H1 (cell line): Measurements from ENCODE around the gene LNPEP. TPM values are rescaled to one million over a fixed set of nuclear protein-coding genes. Genes with fewer than 3 reads are reported as not detected.

Source experiments
- CTCF ChIA-PET: fragments of 300-600 bp; sonication (Branson Sonifier 250); formaldehyde crosslinking; loops from one replicate; lab custom pipeline; 2021; ENCODE audit not compliant: partially characterized antibody; lab: Charles Lee
- POLR2A ChIA-PET: fragments of 300-600 bp; sonication (Branson Sonifier 250); formaldehyde crosslinking; loops from one replicate; lab custom pipeline; 2021; ENCODE audit warnings: inconsistent platforms; ENCODE audit not compliant: partially characterized antibody; lab: Charles Lee
- DNase-seq, 2 experiments: peaks; one replicate each; pipeline versions ENCODE4 v3.0.0 to v3.0.0-alpha.2; 2010 to 2022; ENCODE audit warnings: low spot score in 2 of 2, low read depth in 1 of 2, mixed read lengths in 1 of 2
- FAIRE-seq: peaks from 2 replicates; lab custom pipeline; 2011; peaks lifted over from hg19 to GRCh38; lab: Jason Lieb, UNC
- H2AFZ ChIP-seq: 2 replicates; pipeline ENCODE4 v1.8.1; 2012; ENCODE audit warnings: low read length, inconsistent platforms
- H2AK5ac ChIP-seq: 2 replicates; pipeline ENCODE4 v1.6.1; 2013; ENCODE audit warnings: low read depth, low read length
- H2BK120ac ChIP-seq: replicated peaks from 2 replicates; pipeline ENCODE3; 2013; ENCODE audit warnings: low read depth, low read length, inconsistent platforms
- H2BK12ac ChIP-seq: 2 replicates; pipeline ENCODE4 v1.6.1; 2013; ENCODE audit warnings: low read depth, low read length
- H2BK15ac ChIP-seq: 2 replicates; pipeline ENCODE4 v1.6.1; 2013; ENCODE audit warnings: low read length
- H2BK20ac ChIP-seq: 2 replicates; pipeline ENCODE4 v1.6.1; 2013; ENCODE audit warnings: low read length
- H2BK5ac ChIP-seq: 2 replicates; pipeline ENCODE4 v1.6.1; 2013; ENCODE audit warnings: low read depth, low read length
- H3K14ac ChIP-seq: 2 replicates; pipeline ENCODE4 v1.6.1; 2013; ENCODE audit warnings: inconsistent platforms; ENCODE audit not compliant: insufficient read length
- H3K18ac ChIP-seq: 2 replicates; pipeline ENCODE4 v1.6.1; 2013; ENCODE audit warnings: low read length; ENCODE audit errors: extremely low read depth
- H3K23ac ChIP-seq: 2 replicates; pipeline ENCODE4 v1.6.1; 2013; ENCODE audit warnings: inconsistent platforms; ENCODE audit not compliant: insufficient read length
- H3K23me2 ChIP-seq: 2 replicates; pipeline ENCODE4 v1.6.1; 2013; ENCODE audit warnings: low read depth, low read length
- H3K27ac ChIP-seq: 2 replicates; pipeline ENCODE4 v1.6.1; 2011; ENCODE audit warnings: low read depth, low read length, inconsistent platforms
- H3K27me3 ChIP-seq, 4 experiments: replicated peaks in 1 of 4; 1 replicate in 1 of 4; 2 replicates in 3 of 4; pipeline versions ENCODE4 v1.6.1 to v1.8.1; 2011 to 2013; ENCODE audit warnings: low read length in 3 of 4, mild to moderate bottlenecking in 3 of 4, inconsistent platforms in 2 of 4, mixed read lengths in 2 of 4, moderate library complexity in 1 of 4; ENCODE audit not compliant: control insufficient read depth in 3 of 4, insufficient read depth in 3 of 4; ENCODE audit errors: extremely low read depth in 1 of 4
- H3K36me3 ChIP-seq, 4 experiments: 2 replicates each; pipeline versions ENCODE4 v1.6.1 to v1.8.1; 2011 to 2013; ENCODE audit warnings: mild to moderate bottlenecking in 4 of 4, low read length in 3 of 4, moderate library complexity in 2 of 4, control low read depth in 1 of 4, inconsistent platforms in 1 of 4; ENCODE audit not compliant: insufficient read depth in 4 of 4, control insufficient read depth in 2 of 4
- H3K4ac ChIP-seq: replicated peaks from 2 replicates; pipeline ENCODE3; 2013; ENCODE audit warnings: low read length, low read depth, mixed read lengths, inconsistent platforms; ENCODE audit not compliant: insufficient read length
- H3K4me1 ChIP-seq, 4 experiments: replicated peaks in 1 of 4; 1 replicate in 1 of 4; 2 replicates in 3 of 4; pipeline versions ENCODE4 v1.6.1 to v1.8.1; 2011 to 2013; ENCODE audit warnings: low read length in 3 of 4, inconsistent platforms in 2 of 4, mixed read lengths in 1 of 4; ENCODE audit not compliant: insufficient read depth in 4 of 4, control insufficient read depth in 3 of 4
- H3K4me2 ChIP-seq, 2 experiments: 2 replicates each; pipeline versions ENCODE4 v1.6.1 to v1.8.1; 2011 to 2013; ENCODE audit warnings: low read depth in 2 of 2, low read length in 2 of 2, control low read depth in 1 of 2, inconsistent platforms in 1 of 2, mild to moderate bottlenecking in 1 of 2; ENCODE audit not compliant: insufficient read depth in 1 of 2
- H3K4me3 ChIP-seq, 4 experiments: fragments of 200-600, 300-600 bp in 1 of 4; sonication (generic), shearing (Covaris generic), sonication (Bioruptor Twin) in 1 of 4; 2 replicates each; pipeline versions ENCODE4 v1.5.1 to v1.8.1; 2011 to 2016; ENCODE audit warnings: low read length in 4 of 4, low read depth in 3 of 4, control low read depth in 2 of 4, inconsistent platforms in 2 of 4, mild to moderate bottlenecking in 2 of 4, mixed read lengths in 1 of 4, moderate library complexity in 1 of 4; ENCODE audit not compliant: insufficient read depth in 2 of 4; ENCODE audit errors: extremely low read depth in 1 of 4
- H3K56ac ChIP-seq: replicated peaks from 2 replicates; pipeline ENCODE3; 2013; ENCODE audit warnings: low read depth, mild to moderate bottlenecking, mixed read lengths, low read length, inconsistent platforms; ENCODE audit not compliant: insufficient read length
- H3K79me1 ChIP-seq: 2 replicates; pipeline ENCODE4 v1.6.1; 2013; ENCODE audit warnings: low read depth, low read length, control low read depth
- H3K79me2 ChIP-seq, 2 experiments: 2 replicates each; pipeline versions ENCODE4 v1.6.1 to v1.8.1; 2012 to 2013; ENCODE audit warnings: low read length in 2 of 2, mild to moderate bottlenecking in 2 of 2, inconsistent platforms in 1 of 2; ENCODE audit not compliant: insufficient read depth in 2 of 2, control insufficient read depth in 1 of 2
- H3K9ac ChIP-seq, 4 experiments: replicated peaks in 1 of 4; 1 replicate in 1 of 4; 2 replicates in 3 of 4; pipeline versions ENCODE4 v1.6.1 to v1.8.1; 2011 to 2013; ENCODE audit warnings: low read depth in 3 of 4, low read length in 3 of 4, control low read depth in 2 of 4, mild to moderate bottlenecking in 2 of 4, moderate library complexity in 2 of 4, inconsistent platforms in 1 of 4; ENCODE audit errors: extremely low read depth in 1 of 4
- H3K9me3 ChIP-seq, 2 experiments: 2 replicates each; pipeline versions ENCODE4 v1.6.1 to v1.8.1; 2012 to 2013; ENCODE audit warnings: mild to moderate bottlenecking in 2 of 2, moderate library complexity in 2 of 2, control low read depth in 1 of 2, inconsistent platforms in 1 of 2, low read depth in 1 of 2, low read length in 1 of 2, mixed read lengths in 1 of 2; ENCODE audit not compliant: insufficient read depth in 2 of 2
- H4K20me1 ChIP-seq, 2 experiments: replicated peaks in 1 of 2; 2 replicates each; pipeline versions ENCODE3 to v1.8.1; 2011 to 2013; ENCODE audit warnings: inconsistent platforms in 2 of 2, low read length in 2 of 2, mild to moderate bottlenecking in 1 of 2; ENCODE audit not compliant: insufficient read depth in 2 of 2, control insufficient read depth in 1 of 2
- H4K5ac ChIP-seq: 2 replicates; pipeline ENCODE4 v1.6.1; 2013; ENCODE audit warnings: low read length, low read depth, mixed read lengths, inconsistent platforms; ENCODE audit not compliant: insufficient read length
- H4K8ac ChIP-seq: 2 replicates; pipeline ENCODE4 v1.8.0; 2013; ENCODE audit warnings: mild to moderate bottlenecking, moderate library complexity, low read length, inconsistent platforms; ENCODE audit not compliant: insufficient read depth; ENCODE audit errors: extremely low read depth
- H4K91ac ChIP-seq: replicated peaks from 2 replicates; pipeline ENCODE3; 2013; ENCODE audit warnings: low read length, mixed read lengths, inconsistent platforms; ENCODE audit not compliant: insufficient read length
- CBX8 ChIP-seq: fragments of 300-800, 300-1000 bp; sonication (generic); IDR thresholded peaks from 2 replicates; pipeline ENCODE4 v1.7.1; 2016; ENCODE audit warnings: low read depth, low read length, borderline replicate concordance
- CEBPB ChIP-seq: IDR thresholded peaks from 2 replicates; pipeline ENCODE4 v1.6.1; 2012; ENCODE audit warnings: low read depth, low read length
- HDAC6 ChIP-seq: IDR thresholded peaks from one replicate; pipeline ENCODE4 v1.7.1; 2012; ENCODE audit warnings: low read depth, mild to moderate bottlenecking, inconsistent platforms, low read length, moderate library complexity
- SP4 ChIP-seq: IDR thresholded peaks from 2 replicates; pipeline ENCODE4 v1.6.1; 2012; ENCODE audit warnings: low read length, inconsistent platforms
- TCF12 ChIP-seq: IDR thresholded peaks from 2 replicates; pipeline ENCODE4 v1.6.1; 2011; ENCODE audit warnings: low read depth, mild to moderate bottlenecking, low read length
- YY1 ChIP-seq: IDR thresholded peaks from 2 replicates; pipeline ENCODE4 v1.6.1; 2011; ENCODE audit warnings: low read depth, mild to moderate bottlenecking, low read length
- ZNF274 ChIP-seq: IDR thresholded peaks from 2 replicates; pipeline ENCODE4 v1.7.0; 2012; ENCODE audit warnings: low read length, borderline replicate concordance; ENCODE audit errors: extremely low read depth
- polyA plus RNA-seq, 7 experiments: library from polyadenylated mRNA; depleted of rRNA in 3 of 7; stranded (reverse) in 5 of 7; unstranded in 2 of 7; fragments of >200 nt in 5 of 7; fragments of 200-250 nt in 2 of 7; gene quantifications; 1 replicate in 5 of 7; 2 replicates in 1 of 7; 4 replicates in 1 of 7; pipeline versions ENCODE4 v1.2.1 to v1.2.3, GENCODE V29; 2011 to 2013; ENCODE audit warnings: missing spikeins in 2 of 7, mixed read lengths in 2 of 7
- total RNA-seq: library from RNA; stranded (reverse); fragmentation: NEBNext Ultra II Directional; extraction: Animal tissue kit (Norgen Biotek cat#: 25700); gene quantifications from 2 replicates; pipeline ENCODE4 v1.2.1, GENCODE V29; 2021

Gene LNPEP
- total and polyA plus RNA-seq, 2 of the 8 experiments (the other 6 are each of a cell fraction or from before 2014, with no cell fraction given) = 1.8 to 4.5 TPM

DNA sequence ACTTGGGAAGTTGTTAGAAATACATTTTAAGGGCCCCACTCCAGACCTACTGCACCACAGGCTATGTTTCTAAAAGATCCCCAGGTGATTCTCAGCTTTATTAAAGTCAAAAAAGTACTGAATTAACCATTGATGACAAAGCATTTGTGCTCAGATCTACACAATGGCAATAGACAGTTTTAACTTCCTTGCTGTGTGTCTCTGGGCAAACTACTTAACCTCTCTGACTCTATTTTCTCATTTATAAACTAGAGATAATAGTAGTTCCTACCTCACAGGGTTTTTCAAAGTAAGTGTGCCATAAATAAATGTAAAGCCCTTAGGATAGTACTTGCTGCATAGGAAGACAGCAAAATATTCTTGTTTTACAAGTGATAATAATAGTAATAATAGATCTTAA is 140.2 kb downstream of the LNPEP start:
- Histone ChIP-seq H3K4ac (no peak overlapping the region), H3K4me3 (no peak overlapping the region), H2BK15ac (no peak overlapping the region), H3K14ac (no peak overlapping the region), H3K36me3 (no peaks in the 10 kb centered on the region), H3K27me3 (no peaks in the 10 kb centered on the region), H4K5ac (no peak overlapping the region), H3K79me1 (no peaks in the 10 kb centered on the region), H3K79me2 (no peaks in the 10 kb centered on the region), H2AK5ac (no peak overlapping the region), H3K9me3 (no peaks in the 10 kb centered on the region), H3K4me2 (no peak overlapping the region), H2BK120ac (no peak overlapping the region), H4K91ac (no peak overlapping the region), H3K56ac (no peak overlapping the region), H3K18ac (no peak overlapping the region), H2BK12ac (no peak overlapping the region), H2BK20ac (no peak overlapping the region), H4K20me1 (no peaks in the 10 kb centered on the region), H2AFZ (no peak overlapping the region), H2BK5ac (no peak overlapping the region), H4K8ac (no peak overlapping the region), H3K23me2 (no peaks in the 10 kb centered on the region), H3K9ac (no peak overlapping the region), H3K23ac (no peak overlapping the region), H3K4me1 (no peaks in the 10 kb centered on the region), H3K27ac (no peak overlapping the region)
- ChIA-PET CTCF (no interaction called here), POLR2A (no interaction called here)
- DNase-seq = no peak
- FAIRE-seq = no peak
- TF ChIP-seq YY1 (no peak), ZNF274 (no peak), HDAC6 (no peak), CEBPB (no peak), SP4 (no peak), TCF12 (no peak), CBX8 (no peak)
- TF ChIP-seq, all 59 proteins: peak for 0
